ENCODE results near the gene NSD1.

NSD1 gene

GRCh38 chr5:177314376-177315342, 181.1 kb downstream of the NSD1 start:
- H3K9me3 ChIP-seq (ENCODE audit: severe bottlenecking) = no peaks in the 10 kb centered on the region
- H3K27me3 ChIP-seq (ENCODE audit: insufficient read depth, low read depth, severe bottlenecking) = no peaks in the 10 kb centered on the region
- no peak for DNase-seq
- no peaks in the 10 kb centered on the region for H3K36me3 ChIP-seq
- H3K27ac ChIP-seq = no peak overlapping the region
- no peak for TF ChIP-seq CTCF (IDR thresholded peaks at IDR 0.05; ENCODE audit: low read depth, low read length)
- H3K4me3 ChIP-seq (ENCODE audit: low read depth, low read length) = no peak overlapping the region

- Histone ChIP-seq H3K4me3 (ENCODE audit: low read depth, low read length) (no peak overlapping the region), H3K9me3 (ENCODE audit: severe bottlenecking) (no peaks in the 10 kb centered on the region), H3K36me3 (no peaks in the 10 kb centered on the region), H3K27ac (no peak overlapping the region), H3K27me3 (ENCODE audit: insufficient read depth, low read depth, severe bottlenecking) (no peaks in the 10 kb centered on the region)
- TF ChIP-seq CTCF (IDR thresholded peaks at IDR 0.05; ENCODE audit: low read depth, low read length) = no peak
- no peak for DNase-seq
These were observed 181.8 kb downstream of the NSD1 start for GRCh38 chr5:177315411-177315810.

GRCh38 chr5:177316005-177316404, 182.4 kb downstream of the NSD1 start:
- Histone ChIP-seq H3K27ac (no peak overlapping the region), H3K27me3 (ENCODE audit: insufficient read depth, low read depth, severe bottlenecking) (no peaks in the 10 kb centered on the region), H3K36me3 (no peaks in the 10 kb centered on the region), H3K9me3 (ENCODE audit: severe bottlenecking) (no peaks in the 10 kb centered on the region), H3K4me3 (ENCODE audit: low read depth, low read length) (no peak overlapping the region)
- DNase-seq = no peak
- TF ChIP-seq CTCF (IDR thresholded peaks at IDR 0.05; ENCODE audit: low read depth, low read length) = no peak

GRCh38 chr5:177317959-177318377, 184.4 kb downstream of the NSD1 start:
- no peak overlapping the region for H3K27ac ChIP-seq
- peak; percentile 59 for DNase-seq
- no peaks in the 10 kb centered on the region for H3K36me3 ChIP-seq
- TF ChIP-seq CTCF (IDR thresholded peaks at IDR 0.05; ENCODE audit: low read depth, low read length) = peak; percentile 64
- H3K4me3 ChIP-seq (ENCODE audit: low read depth, low read length) = no peak overlapping the region
- H3K27me3 ChIP-seq (ENCODE audit: insufficient read depth, low read depth, severe bottlenecking) = no peaks in the 10 kb centered on the region
- H3K9me3 ChIP-seq (ENCODE audit: severe bottlenecking) = no peaks in the 10 kb centered on the region

GRCh38 chr5:177319913-177320588, 186.5 kb downstream of the NSD1 start:
- no peaks in the 10 kb centered on the region for H3K27me3 ChIP-seq (ENCODE audit: insufficient read depth, low read depth, severe bottlenecking)
- no peak overlapping the region for H3K27ac ChIP-seq
- no peaks in the 10 kb centered on the region for H3K36me3 ChIP-seq
- no peak for DNase-seq
- H3K9me3 ChIP-seq (ENCODE audit: severe bottlenecking) = no peaks in the 10 kb centered on the region
- H3K4me3 ChIP-seq (ENCODE audit: low read depth, low read length) = no peak overlapping the region
- TF ChIP-seq CTCF (IDR thresholded peaks at IDR 0.05; ENCODE audit: low read depth, low read length) = no peak

All from WERI-Rb-1 (cell line).